Middle frontal gyrus (tissue), 1 donor: ENCODE data around the gene PAQR3.

Experiments used
- DNase-seq: peaks from one replicate; pipeline ENCODE4 v3.0.0-alpha.2; 2015; ENCODE audit warnings: low spot score; ENCODE audit errors: extremely low spot score

Gene PAQR3

DNA sequence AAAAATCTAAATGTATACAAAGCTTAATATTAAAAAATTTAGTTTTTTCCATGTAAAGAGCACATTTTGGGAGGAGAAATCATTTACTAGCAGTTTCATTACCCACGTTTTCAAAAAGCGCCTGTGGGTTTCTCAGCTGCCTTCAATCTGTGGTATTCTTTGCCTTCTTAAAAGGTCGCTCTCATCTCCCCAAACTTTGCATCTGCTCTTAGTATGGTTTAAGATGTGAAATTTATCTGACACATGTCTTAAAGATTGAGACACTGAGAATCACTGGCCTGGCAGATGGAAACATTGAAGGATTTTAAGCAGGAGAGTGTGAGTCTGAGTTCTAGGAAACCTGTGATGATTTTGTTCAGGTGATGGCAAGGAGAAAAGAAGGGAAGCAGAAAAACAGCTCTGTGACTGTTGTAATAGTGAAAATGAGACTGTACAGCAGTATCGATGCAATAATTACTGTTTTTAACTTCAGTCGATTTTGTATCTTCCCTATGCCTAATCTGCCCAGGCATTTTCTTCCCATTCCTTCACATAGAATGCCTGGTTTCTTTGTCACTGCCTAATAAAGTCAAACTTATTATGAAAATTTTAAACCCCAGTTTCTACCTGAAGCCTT lies 75.9 kb downstream of the PAQR3 start:
- no peak for DNase-seq

DNA sequence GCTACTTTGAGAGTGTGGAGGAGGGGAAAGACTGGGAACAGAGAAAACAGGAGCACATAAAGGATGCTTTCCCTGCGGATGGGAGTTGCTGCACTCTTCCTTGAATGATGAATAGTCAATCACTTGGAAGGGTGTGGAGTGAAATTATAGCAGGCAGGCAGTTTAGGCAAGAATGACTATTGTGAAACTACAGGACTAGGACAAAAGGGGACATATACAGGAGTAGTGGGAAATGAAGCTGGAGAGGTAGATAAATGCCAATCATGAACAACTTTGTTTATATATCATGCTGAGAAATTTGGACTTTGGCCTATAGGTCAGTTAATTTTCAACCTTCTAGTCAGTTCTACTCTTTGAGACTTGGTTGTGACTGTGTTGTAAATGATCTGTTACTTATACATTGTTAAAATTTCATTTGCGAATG lies 76.9 kb downstream of the PAQR3 start:
- no peak for DNase-seq
